Epithelial cell of proximal tubule (primary cell): ENCODE results near the gene STPG1. TPM values are rescaled to one million over a fixed set of nuclear protein-coding genes. Genes with fewer than 3 reads are reported as not detected.
A peak's percentile ranks its signal among the peaks of the same experiment; 100 is the strongest.

Source experiments
- DNase-seq: peaks from one replicate; pipeline ENCODE4 v3.0.0-alpha.2; 2011; ENCODE audit warnings: low read depth
- H3K4me3 ChIP-seq: 2 replicates; pipeline ENCODE4 v1.5.1; 2011; ENCODE audit warnings: low read depth, mild to moderate bottlenecking, low read length
- total RNA-seq: library from RNA; depleted of rRNA; stranded (reverse); fragments of >200 nt; gene quantifications from 2 replicates; pipeline ENCODE4 v1.2.3, GENCODE V29; 2015
- TF ChIP-seq, protein P1 (sequence below): conservative IDR thresholded peaks from 2 replicates; pipeline ENCODE4 v1.5.1; 2012; ENCODE audit warnings: low read depth, mild to moderate bottlenecking, low read length

Gene STPG1
- total RNA-seq, 1 donor from 2014 or later, result 11.5 TPM

DNA sequence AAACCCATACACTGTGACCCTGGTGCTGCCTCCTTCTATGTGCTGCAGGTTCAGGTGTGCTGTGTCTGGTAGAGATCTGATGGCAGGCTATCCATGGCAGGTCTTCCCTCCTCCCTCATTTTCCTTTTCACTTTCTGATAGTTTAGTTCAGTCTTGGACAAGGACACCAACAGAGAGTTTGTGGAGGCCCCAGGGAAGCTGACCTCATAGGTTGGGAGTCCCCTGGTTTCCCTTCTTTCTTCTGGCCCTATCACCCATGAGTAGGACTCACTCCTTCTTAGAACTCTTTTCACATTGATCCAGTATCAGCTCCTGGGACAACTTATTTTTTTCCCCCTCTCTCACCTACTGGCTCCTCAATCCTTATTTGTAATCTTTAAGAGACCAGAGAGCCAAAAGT lies 86.1 kb downstream of the STPG1 start:
- no peak for DNase-seq
- no peak overlapping the region for H3K4me3 ChIP-seq
- TF ChIP-seq, protein P1, sequence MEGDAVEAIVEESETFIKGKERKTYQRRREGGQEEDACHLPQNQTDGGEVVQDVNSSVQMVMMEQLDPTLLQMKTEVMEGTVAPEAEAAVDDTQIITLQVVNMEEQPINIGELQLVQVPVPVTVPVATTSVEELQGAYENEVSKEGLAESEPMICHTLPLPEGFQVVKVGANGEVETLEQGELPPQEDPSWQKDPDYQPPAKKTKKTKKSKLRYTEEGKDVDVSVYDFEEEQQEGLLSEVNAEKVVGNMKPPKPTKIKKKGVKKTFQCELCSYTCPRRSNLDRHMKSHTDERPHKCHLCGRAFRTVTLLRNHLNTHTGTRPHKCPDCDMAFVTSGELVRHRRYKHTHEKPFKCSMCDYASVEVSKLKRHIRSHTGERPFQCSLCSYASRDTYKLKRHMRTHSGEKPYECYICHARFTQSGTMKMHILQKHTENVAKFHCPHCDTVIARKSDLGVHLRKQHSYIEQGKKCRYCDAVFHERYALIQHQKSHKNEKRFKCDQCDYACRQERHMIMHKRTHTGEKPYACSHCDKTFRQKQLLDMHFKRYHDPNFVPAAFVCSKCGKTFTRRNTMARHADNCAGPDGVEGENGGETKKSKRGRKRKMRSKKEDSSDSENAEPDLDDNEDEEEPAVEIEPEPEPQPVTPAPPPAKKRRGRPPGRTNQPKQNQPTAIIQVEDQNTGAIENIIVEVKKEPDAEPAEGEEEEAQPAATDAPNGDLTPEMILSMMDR, result no peak

DNA sequence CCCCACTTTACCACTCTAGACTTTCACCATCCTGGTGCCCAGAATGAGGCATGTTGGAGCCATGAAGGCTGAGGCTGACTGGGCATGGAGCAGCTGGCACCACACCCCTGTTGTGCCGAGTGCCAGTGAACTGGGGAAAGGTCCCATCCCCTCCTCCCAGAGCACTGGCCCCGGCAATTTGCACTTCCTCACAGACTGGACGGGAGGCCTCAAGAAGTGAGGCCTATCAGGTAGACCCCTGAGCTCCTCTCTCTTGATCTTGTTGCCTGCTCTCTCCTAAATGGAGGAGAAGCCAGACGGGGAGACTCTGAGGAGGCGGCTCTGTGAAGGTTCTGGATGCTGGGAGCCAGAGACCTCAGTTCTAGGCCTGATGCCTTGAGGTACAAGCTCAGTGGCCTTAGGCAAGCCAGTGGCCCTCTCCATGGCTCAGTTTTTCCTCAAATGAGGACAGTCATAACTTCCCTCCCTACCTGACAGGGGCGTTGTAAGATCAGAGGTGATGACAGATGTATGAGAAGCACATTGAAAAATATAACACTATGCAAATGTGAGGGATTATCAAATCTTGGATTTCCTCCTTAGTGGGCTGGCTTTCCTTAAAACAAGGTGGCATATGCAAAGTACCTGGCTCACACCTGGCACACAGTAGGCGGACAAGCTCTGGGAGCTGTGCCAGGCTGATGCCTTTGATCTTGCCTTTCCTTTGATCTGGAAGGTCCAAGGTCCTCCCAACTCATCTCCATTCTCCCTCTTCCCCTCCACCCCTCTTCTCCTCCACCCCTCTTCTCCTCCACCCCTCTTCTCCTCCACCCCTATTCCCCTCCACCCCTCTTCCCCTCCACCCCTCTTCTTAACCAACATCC lies 87.8 kb downstream of the STPG1 start:
- no peak for DNase-seq

DNA sequence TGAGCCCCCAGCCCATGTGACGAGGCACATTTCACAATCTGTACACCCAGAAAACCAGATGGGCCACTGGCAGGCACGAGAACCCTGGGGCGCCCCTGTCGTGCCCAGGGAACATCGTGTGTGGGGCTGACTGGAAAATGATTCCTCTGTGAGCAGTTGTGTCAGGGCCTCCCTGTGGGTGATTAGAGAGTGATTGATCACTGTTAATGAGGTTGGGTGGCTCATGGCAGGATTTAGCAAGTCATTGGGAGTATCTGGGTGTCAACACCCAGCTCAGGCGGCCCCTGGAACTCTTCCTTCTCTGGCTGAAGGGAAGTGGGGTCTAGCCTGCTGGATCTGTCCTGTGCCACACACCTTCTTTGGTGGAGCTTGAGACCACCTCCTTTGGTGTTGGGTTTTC lies 88.7 kb downstream of the STPG1 start:
- no peak for DNase-seq
- H3K4me3 ChIP-seq, result no peak overlapping the region
- TF ChIP-seq, protein P1, result no peak

More for the DNA sequence above, 87.8 kb downstream of the STPG1 start:
- TF ChIP-seq, protein P1, result no peak
- H3K4me3 ChIP-seq, result no peak overlapping the region

DNA sequence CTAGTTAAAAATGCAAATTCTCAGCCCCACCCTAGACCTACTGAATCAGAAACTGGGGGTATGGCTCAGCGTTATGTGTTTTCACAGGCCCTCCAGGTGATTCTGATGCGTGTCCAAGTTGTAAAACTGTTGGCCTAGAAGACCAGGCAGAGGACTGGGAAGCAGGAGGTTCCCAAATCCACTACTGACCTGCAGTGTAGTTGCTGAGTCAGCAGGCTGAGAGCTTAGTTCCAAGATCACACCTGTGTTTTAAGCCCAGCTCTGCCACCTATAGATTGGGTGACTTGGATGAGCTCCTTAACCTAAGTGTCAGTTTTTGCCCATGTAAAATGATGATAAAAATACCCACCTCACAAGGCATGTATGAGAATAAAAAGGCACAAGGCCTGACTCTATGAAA lies 90.3 kb downstream of the STPG1 start:
- TF ChIP-seq, protein P1, result no peak
- no peak overlapping the region for H3K4me3 ChIP-seq
- DNase-seq, result no peak

DNA sequence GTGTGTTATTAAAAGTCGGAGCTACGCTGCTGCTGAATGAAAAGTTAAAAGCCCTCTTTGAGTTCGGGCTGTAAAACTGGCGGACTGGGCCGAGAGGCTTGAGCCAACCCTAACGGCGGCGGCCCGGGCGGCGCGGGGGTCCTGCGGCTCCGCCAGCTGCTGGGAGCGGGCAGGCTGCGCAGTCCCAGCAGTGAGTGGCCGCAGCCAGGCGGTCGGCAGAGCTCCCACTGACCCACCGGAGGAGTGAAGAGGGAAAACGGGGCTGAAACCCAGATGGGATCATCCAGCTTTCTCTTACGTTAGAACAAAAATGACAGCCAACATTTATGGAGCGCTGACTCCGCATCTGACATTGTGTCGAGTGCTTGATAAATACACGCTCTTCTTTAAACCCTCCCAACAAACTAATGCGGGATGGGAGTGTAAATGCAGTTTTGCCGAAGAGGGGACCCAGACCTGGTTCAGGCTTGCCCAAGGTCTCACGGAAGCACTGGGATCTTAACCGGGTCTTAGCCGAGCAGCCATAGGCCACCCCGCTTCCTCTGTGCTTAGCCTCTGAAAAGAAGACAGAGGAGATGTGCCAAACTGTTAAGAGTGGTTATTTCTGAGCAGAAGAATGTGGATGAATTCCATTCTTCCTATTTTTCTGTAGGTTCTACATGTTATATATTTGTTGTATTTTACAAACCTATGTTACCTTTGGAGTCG lies 91.0 kb downstream of the STPG1 start:
- TF ChIP-seq, protein P1, result no peak
- H3K4me3 ChIP-seq, result peak overlapping the region; percentile 58
- DNase-seq, result no peak

DNA sequence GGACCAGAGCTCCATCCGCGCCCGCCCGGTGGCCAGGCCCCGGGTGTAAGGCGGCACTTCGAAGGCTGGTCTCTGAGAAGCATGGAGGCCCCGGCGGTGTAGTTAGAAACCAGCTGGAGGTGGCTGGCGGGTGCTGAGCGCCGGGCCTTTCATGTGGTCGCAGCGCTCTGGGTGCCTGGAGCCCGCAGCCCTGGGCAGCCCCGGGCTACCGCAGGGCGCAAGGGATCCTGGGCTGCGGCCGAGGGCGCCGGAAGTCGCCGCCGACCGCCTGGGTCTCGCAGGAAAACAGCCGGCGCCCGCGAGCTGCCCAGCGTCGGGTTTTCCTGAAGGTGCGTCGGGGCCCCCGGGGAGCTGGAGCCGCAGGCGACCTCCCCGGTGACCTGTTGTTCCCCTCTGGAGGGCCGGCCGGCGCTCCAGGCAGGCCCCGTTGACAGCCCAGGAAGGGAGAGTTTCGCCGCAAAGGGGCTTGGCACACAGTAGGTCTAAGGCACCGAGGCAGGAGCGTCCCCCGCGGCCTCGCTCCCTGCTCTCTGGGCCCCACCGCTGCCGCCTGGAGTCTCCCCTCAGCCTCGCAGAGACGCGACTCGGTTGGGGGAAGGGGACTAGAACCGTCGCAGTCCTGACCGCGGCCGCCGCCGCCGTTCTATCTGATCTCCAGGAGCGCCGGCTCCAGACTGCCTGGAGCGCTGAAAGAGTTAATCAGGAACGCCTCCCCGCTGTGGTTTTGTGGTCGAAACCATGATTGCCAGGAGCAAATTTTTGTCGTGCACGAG lies 91.7 kb downstream of the STPG1 start:
- no peak for DNase-seq
- TF ChIP-seq, protein P1, result no peak
- peak overlapping the region; percentile 58 for H3K4me3 ChIP-seq
